GM23338 (cell line): ENCODE results near the gene CCDC170.

Experiments
- CREB1 ChIP-seq: fragments of 250-450 bp; sonication (Bioruptor Pico); IDR thresholded peaks from 2 replicates; pipeline ENCODE4 v1.5.0; 2020; ENCODE audit warnings: low read depth, mild to moderate bottlenecking, moderate library complexity
- CTCF ChIP-seq, 2 experiments: fragments of 200-600 bp in 1 of 2; sonication (generic) in 1 of 2; conservative IDR thresholded peaks; 2 replicates each; pipeline versions ENCODE4 v1.5.1 to v1.6.1; 2016 to 2017; ENCODE audit warnings: antibody characterized with exemption in 2 of 2, low read depth in 2 of 2, mild to moderate bottlenecking in 2 of 2, moderate library complexity in 1 of 2
- EZH2 ChIP-seq: fragments of 200-600 bp; sonication (generic); IDR thresholded peaks from one replicate; pipeline ENCODE4 v1.8.0; 2017; ENCODE audit warnings: antibody characterized with exemption, mild to moderate bottlenecking, low read depth; ENCODE audit not compliant: unreplicated experiment
- EZH2phosphoT487 ChIP-seq: fragments of 200-600 bp; sonication (generic); IDR thresholded peaks from one replicate; pipeline ENCODE4 v1.8.1; 2018; ENCODE audit warnings: antibody characterized with exemption; ENCODE audit not compliant: unreplicated experiment
- JUNB ChIP-seq: IDR thresholded peaks from one replicate; pipeline ENCODE4 v1.6.1; 2016; ENCODE audit warnings: antibody characterized with exemption; ENCODE audit not compliant: unreplicated experiment
- NANOG ChIP-seq: IDR thresholded peaks from 2 replicates; pipeline ENCODE4 v1.6.1; 2016; ENCODE audit warnings: antibody characterized with exemption, borderline replicate concordance
- POLR2AphosphoS5 ChIP-seq: IDR thresholded peaks from 2 replicates; pipeline ENCODE4 v1.6.1; 2016; ENCODE audit warnings: antibody characterized with exemption, low read depth
- REST ChIP-seq: IDR thresholded peaks from one replicate; pipeline ENCODE4 v1.6.1; 2018; ENCODE audit warnings: antibody characterized with exemption; ENCODE audit not compliant: unreplicated experiment
- STAT1 ChIP-seq: IDR thresholded peaks from one replicate; pipeline ENCODE4 v1.6.1; 2016; ENCODE audit warnings: antibody characterized with exemption; ENCODE audit not compliant: unreplicated experiment
- ZNF114 ChIP-seq: fragments of 250-450 bp; sonication (Bioruptor Pico); IDR thresholded peaks from 2 replicates; pipeline ENCODE4 v1.5.0; 2020; ENCODE audit warnings: mild to moderate bottlenecking, moderate library complexity
- ZNF331 ChIP-seq: fragments of 250-450 bp; sonication (Bioruptor Pico); IDR thresholded peaks from 2 replicates; pipeline ENCODE4 v1.5.0; 2020; ENCODE audit warnings: low read depth, mild to moderate bottlenecking, moderate library complexity
- ZNF462 ChIP-seq: fragments of 250-450 bp; sonication (Bioruptor Pico); IDR thresholded peaks from 2 replicates; pipeline ENCODE4 v1.5.0; 2020; ENCODE audit warnings: mild to moderate bottlenecking, moderate library complexity
- TF ChIP-seq, protein P1 (sequence below): IDR thresholded peaks from 2 replicates; pipeline ENCODE4 v1.6.1; 2016; ENCODE audit warnings: antibody characterized with exemption

DNA sequence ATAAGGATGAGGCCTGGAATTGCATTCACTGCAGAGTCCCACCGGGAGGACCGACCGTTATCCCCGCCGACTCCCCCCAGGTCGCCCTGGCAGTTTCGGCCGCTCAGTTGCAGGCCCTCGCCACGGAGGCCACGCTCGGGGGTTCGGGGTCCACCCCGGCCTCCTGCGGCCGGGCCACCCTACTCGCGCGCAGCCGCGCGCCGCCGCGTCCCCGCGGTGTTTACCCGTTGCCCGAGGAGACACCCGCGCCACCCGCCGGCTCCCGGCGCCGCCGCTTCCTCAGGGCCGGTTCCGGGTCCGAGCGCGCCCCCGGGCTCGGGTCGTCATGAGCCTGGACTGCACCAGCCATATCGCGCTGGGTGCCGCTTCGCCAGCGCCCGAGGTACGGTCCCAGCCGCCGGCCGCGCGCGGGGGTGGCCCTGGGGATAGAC, at the start of gene CCDC170:
- TF ChIP-seq CTCF (conservative IDR thresholded peaks at IDR 0.05; ENCODE audit: low read depth in 2 of 2) (no peak), REST (no peak), POLR2AphosphoS5 (no peak), ZNF331 (CRISPR knock-in tag) (no peak), CREB1 (no peak), EZH2 (no peak), EZH2phosphoT487 (no peak), JUNB (no peak), NANOG (no peak), STAT1 (no peak), ZNF114 (CRISPR knock-in tag) (no peak), ZNF462 (CRISPR knock-in tag) (no peak)
- TF ChIP-seq, protein P1, sequence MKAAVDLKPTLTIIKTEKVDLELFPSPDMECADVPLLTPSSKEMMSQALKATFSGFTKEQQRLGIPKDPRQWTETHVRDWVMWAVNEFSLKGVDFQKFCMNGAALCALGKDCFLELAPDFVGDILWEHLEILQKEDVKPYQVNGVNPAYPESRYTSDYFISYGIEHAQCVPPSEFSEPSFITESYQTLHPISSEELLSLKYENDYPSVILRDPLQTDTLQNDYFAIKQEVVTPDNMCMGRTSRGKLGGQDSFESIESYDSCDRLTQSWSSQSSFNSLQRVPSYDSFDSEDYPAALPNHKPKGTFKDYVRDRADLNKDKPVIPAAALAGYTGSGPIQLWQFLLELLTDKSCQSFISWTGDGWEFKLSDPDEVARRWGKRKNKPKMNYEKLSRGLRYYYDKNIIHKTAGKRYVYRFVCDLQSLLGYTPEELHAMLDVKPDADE = no peak
